GM13977 (cell line): ENCODE data around the gene CST9L.

Source experiments
- DNase-seq: peaks from one replicate; pipeline ENCODE4 v3.0.0; 2012; ENCODE audit warnings: low spot score
- in situ Hi-C: fragments of 300-500 bp; cut with MboI; formaldehyde crosslinking; loops from one replicate; pipeline ENCODE4 v1.12.0; 2022; ENCODE audit warnings: low sequenced_read_pairs, low pct_unique_long_range_greater_than_20kb, mixed read lengths, inconsistent platforms; ENCODE audit not compliant: unreplicated experiment
- TF ChIP-seq, protein P1 (sequence below): IDR thresholded peaks from 2 replicates; pipeline ENCODE4 v1.5.1; 2012; ENCODE audit warnings: mild to moderate bottlenecking, control low read depth; ENCODE audit not compliant: insufficient read depth; ENCODE audit errors: extremely low read depth, missing control alignments

Gene CST9L

GRCh38 chr20:23568320-23568970, at the start of gene CST9L:
CST9L (minus strand) TSS chr20:23568484; CDS start chr20:23568450, 34 bp downstream.
- TF ChIP-seq, protein P1, sequence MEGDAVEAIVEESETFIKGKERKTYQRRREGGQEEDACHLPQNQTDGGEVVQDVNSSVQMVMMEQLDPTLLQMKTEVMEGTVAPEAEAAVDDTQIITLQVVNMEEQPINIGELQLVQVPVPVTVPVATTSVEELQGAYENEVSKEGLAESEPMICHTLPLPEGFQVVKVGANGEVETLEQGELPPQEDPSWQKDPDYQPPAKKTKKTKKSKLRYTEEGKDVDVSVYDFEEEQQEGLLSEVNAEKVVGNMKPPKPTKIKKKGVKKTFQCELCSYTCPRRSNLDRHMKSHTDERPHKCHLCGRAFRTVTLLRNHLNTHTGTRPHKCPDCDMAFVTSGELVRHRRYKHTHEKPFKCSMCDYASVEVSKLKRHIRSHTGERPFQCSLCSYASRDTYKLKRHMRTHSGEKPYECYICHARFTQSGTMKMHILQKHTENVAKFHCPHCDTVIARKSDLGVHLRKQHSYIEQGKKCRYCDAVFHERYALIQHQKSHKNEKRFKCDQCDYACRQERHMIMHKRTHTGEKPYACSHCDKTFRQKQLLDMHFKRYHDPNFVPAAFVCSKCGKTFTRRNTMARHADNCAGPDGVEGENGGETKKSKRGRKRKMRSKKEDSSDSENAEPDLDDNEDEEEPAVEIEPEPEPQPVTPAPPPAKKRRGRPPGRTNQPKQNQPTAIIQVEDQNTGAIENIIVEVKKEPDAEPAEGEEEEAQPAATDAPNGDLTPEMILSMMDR = no peak
- in situ Hi-C loops = no loop called here
- DNase-seq = no peak

GRCh38 chr20:23614163-23614562, 45.9 kb upstream of the CST9L start:
- DNase-seq = no peak
- TF ChIP-seq, protein P1 = no peak
- in situ Hi-C loops = no loop called here

DNA sequence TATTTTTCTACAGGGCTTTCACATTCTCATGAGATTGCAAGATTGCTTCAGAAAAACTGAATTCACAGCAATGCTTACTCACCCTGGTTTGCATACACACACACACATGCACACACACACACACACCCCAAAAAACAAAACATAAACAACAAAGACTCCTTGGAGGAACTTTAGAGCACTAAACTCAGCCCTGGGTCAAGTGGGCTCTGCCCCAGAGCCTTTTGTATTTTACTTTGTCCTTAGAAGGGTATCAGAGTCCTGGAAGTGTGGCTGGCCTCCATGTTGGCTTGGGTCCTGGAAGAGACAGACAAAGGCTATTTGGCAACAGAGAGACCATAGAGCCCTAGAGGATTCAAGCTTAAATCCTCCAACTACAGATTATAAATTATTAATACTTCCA, 45.4 kb upstream of the CST9L start:
- DNase-seq = no peak
- in situ Hi-C loops = no loop called here
- TF ChIP-seq, protein P1 = no peak

GRCh38 chr20:23612396-23612795, 44.1 kb upstream of the CST9L start:
- in situ Hi-C loops = no loop called here
- no peak for DNase-seq
- TF ChIP-seq, protein P1 = no peak

- DNase-seq = no peak
- TF ChIP-seq, protein P1 = no peak
- in situ Hi-C loops = loop anchor here (10.0 kb wide), 1 partner anchor 165 kb away; no protein-coding TSS in a partner anchor
These were observed 41.3 kb upstream of the CST9L start for GRCh38 chr20:23609486-23610109.

DNA sequence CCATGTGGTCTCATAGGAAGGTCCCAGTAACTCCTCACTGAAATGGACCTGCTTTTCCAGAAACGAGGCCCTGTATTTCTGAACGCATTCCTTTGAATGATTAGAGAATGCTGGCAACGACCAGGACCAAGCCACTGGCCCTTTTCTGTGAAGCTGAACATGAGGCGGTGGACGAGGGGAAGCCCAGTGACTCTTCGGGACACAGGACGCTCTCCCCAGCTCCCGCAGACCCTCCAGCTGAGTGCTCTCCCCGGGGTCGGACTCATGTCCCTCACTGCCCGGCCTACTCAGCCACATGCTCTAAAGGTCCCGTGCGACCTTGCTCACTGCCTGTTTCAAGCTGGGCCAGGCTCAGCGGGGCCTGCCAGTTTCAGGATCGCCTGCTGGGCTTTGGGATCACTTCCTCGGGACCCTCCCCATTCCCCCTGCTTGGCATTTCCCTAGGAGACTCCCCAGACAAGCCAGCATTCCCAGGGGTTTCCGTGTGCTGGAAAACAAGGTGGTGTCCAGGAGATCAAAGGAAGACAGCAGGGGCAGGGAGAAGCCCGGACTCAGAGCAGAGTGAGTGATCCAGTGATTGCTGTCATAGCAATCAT, 40.1 kb upstream of the CST9L start:
- TF ChIP-seq, protein P1 = no peak
- in situ Hi-C loops = loop anchor here (10.0 kb wide), 1 partner anchor 164 kb away; no protein-coding TSS in a partner anchor
- no peak for DNase-seq
